ENCODE results near the gene NKX6-2. TPM values are rescaled to one million over a fixed set of nuclear protein-coding genes. Genes with fewer than 3 reads are reported as not detected.

The NKX6-2 gene
- total and polyA plus RNA-seq, 10 of the 15 experiments (the other 5 are each of a cell fraction or from before 2014, with no cell fraction given), result 0.45 to 1.8 TPM; not detected in 8

- SMC1A ChIA-PET (ENCODE audit: uncharacterized antibody, unreplicated experiment), result no interaction called here
- no peak for DNase-seq (ENCODE audit: low read depth, low spot score)
Observed at GRCh38 chr10:132757171-132757570, 28.8 kb downstream of the NKX6-2 start.

More at GRCh38 chr10:132757171-132757570, 28.8 kb downstream of the NKX6-2 start:
- no peak for TF ChIP-seq NBN (IDR thresholded peaks at IDR 0.05)
- TF ChIP-seq JUNB (IDR thresholded peaks at IDR 0.05), result no peak
- TF ChIP-seq RUNX3 (IDR thresholded peaks at IDR 0.05; ENCODE audit: low read length), result no peak
- TF ChIP-seq, protein P1, sequence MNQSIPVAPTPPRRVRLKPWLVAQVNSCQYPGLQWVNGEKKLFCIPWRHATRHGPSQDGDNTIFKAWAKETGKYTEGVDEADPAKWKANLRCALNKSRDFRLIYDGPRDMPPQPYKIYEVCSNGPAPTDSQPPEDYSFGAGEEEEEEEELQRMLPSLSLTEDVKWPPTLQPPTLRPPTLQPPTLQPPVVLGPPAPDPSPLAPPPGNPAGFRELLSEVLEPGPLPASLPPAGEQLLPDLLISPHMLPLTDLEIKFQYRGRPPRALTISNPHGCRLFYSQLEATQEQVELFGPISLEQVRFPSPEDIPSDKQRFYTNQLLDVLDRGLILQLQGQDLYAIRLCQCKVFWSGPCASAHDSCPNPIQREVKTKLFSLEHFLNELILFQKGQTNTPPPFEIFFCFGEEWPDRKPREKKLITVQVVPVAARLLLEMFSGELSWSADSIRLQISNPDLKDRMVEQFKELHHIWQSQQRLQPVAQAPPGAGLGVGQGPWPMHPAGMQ (IDR thresholded peaks at IDR 0.05; ENCODE audit: borderline replicate concordance), result no peak
- no peak for TF ChIP-seq BHLHE40 (IDR thresholded peaks at IDR 0.05; ENCODE audit: borderline replicate concordance in 1 of 2, low read depth in 2 of 2, low read length in 1 of 2)
- TF ChIP-seq HDAC6 (IDR thresholded peaks at IDR 0.05; ENCODE audit: unreplicated experiment), result no peak
- TF ChIP-seq CREM (IDR thresholded peaks at IDR 0.05; ENCODE audit: low read depth), result no peak
- TF ChIP-seq SP1 (IDR thresholded peaks at IDR 0.05; ENCODE audit: low read depth, low read length), result no peak
- TF ChIP-seq RELA (IDR thresholded peaks at IDR 0.05; ENCODE audit: borderline replicate concordance, partially characterized antibody), result no peak
- no peak for TF ChIP-seq STAT1 (conservative IDR thresholded peaks at IDR 0.05)
- TF ChIP-seq SMAD1 (IDR thresholded peaks at IDR 0.05; ENCODE audit: low read depth, partially characterized antibody), result no peak
- no peak for TF ChIP-seq ZNF592 (IDR thresholded peaks at IDR 0.05)
- TF ChIP-seq, protein P2, sequence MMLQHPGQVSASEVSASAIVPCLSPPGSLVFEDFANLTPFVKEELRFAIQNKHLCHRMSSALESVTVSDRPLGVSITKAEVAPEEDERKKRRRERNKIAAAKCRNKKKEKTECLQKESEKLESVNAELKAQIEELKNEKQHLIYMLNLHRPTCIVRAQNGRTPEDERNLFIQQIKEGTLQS (IDR thresholded peaks at IDR 0.05; ENCODE audit: borderline replicate concordance, extremely low read depth, low read depth, low read length), result no peak
- TF ChIP-seq SRF (IDR thresholded peaks at IDR 0.05; ENCODE audit: low read depth in 2 of 2, low read length in 2 of 2), result no peak
- in situ Hi-C loops (cut with MboI) (no loop called here), intact Hi-C loops (cut with micrococcal nuclease; ENCODE audit: unreplicated experiment) (no loop called here)
- Histone ChIP-seq H3K9me3 (replicated peaks; ENCODE audit: control insufficient read depth, insufficient read depth, low read length) (peaks cover 2% of the 10 kb centered on the region; the same call in 2 of the 3 replicates), H3K4me3 (no peak overlapping the region), H3K27ac (ENCODE audit: control insufficient read depth, insufficient read depth) (no peak overlapping the region), H3K36me3 (ENCODE audit: control insufficient read depth in 2 of 2, insufficient read depth in 2 of 2, low read length in 1 of 2) (no peaks in the 10 kb centered on the region; a peak in 3 of 4 replicates), H3K79me2 (ENCODE audit: control insufficient read depth, insufficient read depth, low read length) (no peaks in the 10 kb centered on the region), H2AFZ (ENCODE audit: control insufficient read depth, low read depth, low read length) (no peak overlapping the region), H3K4me1 (ENCODE audit: control insufficient read depth, insufficient read depth, low read length) (no peaks in the 10 kb centered on the region), H3K9ac (ENCODE audit: control insufficient read depth, insufficient read depth, low read length) (no peak overlapping the region), H4K20me1 (ENCODE audit: control insufficient read depth, insufficient read depth) (no peaks in the 10 kb centered on the region), H3K4me2 (ENCODE audit: control insufficient read depth, insufficient read depth) (no peak overlapping the region), H3K27me3 (replicated peaks in 1 of 2; ENCODE audit: control insufficient read depth in 2 of 2, insufficient read depth in 2 of 2, low read length in 1 of 2) (no peaks in the 10 kb centered on the region)
- RAD21 ChIA-PET (ENCODE audit: unreplicated experiment), result no interaction called here
- ATAC-seq, result no peak
- CTCF ChIA-PET, result no interaction called here
- no TSS peak for BruUV-seq (replicated peaks)
- POLR2A ChIA-PET, result no interaction called here
- FAIRE-seq, result no peak
- 94% methylated on average over 24 of the region's 27 CpGs for WGBS (ENCODE audit: insufficient coverage, insufficient replicate concordance, low lambda C conversion rate, missing lambda C conversion rate)

Data from GM12878 (cell line).